ENCODE measurements around the gene NKIRAS2.

GRCh38 chr17:42062681-42063080 lies 42.8 kb downstream of the NKIRAS2 start:
- no peak for TF ChIP-seq CTCF (optimal IDR thresholded peaks at IDR 0.05 in 1 of 3, IDR thresholded peaks at IDR 0.05 in 1 of 3, conservative IDR thresholded peaks at IDR 0.05 in 1 of 3; ENCODE audit: extremely low read depth in 1 of 3, insufficient read depth in 2 of 3, low read length in 3 of 3)
- no peak for TF ChIP-seq EZH2 (IDR thresholded peaks at IDR 0.05; ENCODE audit: low read length)
